ENCODE results near the gene C1orf115.

- TF ChIP-seq, protein P1, sequence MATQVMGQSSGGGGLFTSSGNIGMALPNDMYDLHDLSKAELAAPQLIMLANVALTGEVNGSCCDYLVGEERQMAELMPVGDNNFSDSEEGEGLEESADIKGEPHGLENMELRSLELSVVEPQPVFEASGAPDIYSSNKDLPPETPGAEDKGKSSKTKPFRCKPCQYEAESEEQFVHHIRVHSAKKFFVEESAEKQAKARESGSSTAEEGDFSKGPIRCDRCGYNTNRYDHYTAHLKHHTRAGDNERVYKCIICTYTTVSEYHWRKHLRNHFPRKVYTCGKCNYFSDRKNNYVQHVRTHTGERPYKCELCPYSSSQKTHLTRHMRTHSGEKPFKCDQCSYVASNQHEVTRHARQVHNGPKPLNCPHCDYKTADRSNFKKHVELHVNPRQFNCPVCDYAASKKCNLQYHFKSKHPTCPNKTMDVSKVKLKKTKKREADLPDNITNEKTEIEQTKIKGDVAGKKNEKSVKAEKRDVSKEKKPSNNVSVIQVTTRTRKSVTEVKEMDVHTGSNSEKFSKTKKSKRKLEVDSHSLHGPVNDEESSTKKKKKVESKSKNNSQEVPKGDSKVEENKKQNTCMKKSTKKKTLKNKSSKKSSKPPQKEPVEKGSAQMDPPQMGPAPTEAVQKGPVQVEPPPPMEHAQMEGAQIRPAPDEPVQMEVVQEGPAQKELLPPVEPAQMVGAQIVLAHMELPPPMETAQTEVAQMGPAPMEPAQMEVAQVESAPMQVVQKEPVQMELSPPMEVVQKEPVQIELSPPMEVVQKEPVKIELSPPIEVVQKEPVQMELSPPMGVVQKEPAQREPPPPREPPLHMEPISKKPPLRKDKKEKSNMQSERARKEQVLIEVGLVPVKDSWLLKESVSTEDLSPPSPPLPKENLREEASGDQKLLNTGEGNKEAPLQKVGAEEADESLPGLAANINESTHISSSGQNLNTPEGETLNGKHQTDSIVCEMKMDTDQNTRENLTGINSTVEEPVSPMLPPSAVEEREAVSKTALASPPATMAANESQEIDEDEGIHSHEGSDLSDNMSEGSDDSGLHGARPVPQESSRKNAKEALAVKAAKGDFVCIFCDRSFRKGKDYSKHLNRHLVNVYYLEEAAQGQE (IDR thresholded peaks at IDR 0.05; ENCODE audit: insufficient read depth in 1 of 2, low read depth in 2 of 2, low read length in 2 of 2) = no peak
- TF ChIP-seq TAF1 (IDR thresholded peaks at IDR 0.05; ENCODE audit: borderline replicate concordance, insufficient read depth, low read length) = no peak
Measured at GRCh38 chr1:220741349-220741748, 51.2 kb downstream of the C1orf115 start.

Measured in PFSK-1 (cell line).